T-helper 17 cell (primary cell): Measurements from ENCODE around the gene MS4A7. TPM values are rescaled to one million over a fixed set of nuclear protein-coding genes. Genes with fewer than 3 reads are reported as not detected.

Source experiments
- ATAC-seq: fragments of 150-1000 bp; cut with Tn5 transposase; 2 replicates; pipeline ENCODE4 v1.10.0; 2021; ENCODE audit warnings: mild to moderate bottlenecking, moderate library complexity
- DNase-seq, 3 donors: peaks; one replicate each; pipeline versions ENCODE4 v3.0.0 to v3.0.0-alpha.2; 2020 to 2021
- H3K9me3 ChIP-seq: one replicate; pipeline ENCODE4 v1.7.0; 2013; ENCODE audit warnings: low read length, mild to moderate bottlenecking; ENCODE audit not compliant: control insufficient read depth, poor library complexity, severe bottlenecking
- H3K27ac Mint-ChIP-seq: one replicate; pipeline ENCODE4 v1.8.0; 2022; ENCODE audit warnings: mild to moderate bottlenecking, moderate library complexity, mixed read lengths
- H3K27me3 Mint-ChIP-seq: one replicate; pipeline ENCODE4 v1.8.0; 2022; ENCODE audit warnings: mixed read lengths
- H3K36me3 Mint-ChIP-seq: one replicate; pipeline ENCODE4 v1.8.0; 2022; ENCODE audit warnings: low read depth, mixed read lengths
- H3K4me1 Mint-ChIP-seq: one replicate; pipeline ENCODE4 v1.8.0; 2022; ENCODE audit warnings: mild to moderate bottlenecking, mixed read lengths
- H3K4me3 Mint-ChIP-seq: one replicate; pipeline ENCODE4 v1.8.0; 2022; ENCODE audit warnings: mild to moderate bottlenecking, moderate library complexity, mixed read lengths
- total RNA-seq, 4 donors: library from RNA in 2 of 4; stranded (reverse) in 2 of 4; gene quantifications; one replicate each; pipeline ENCODE4 v1.2.3 and lab custom pipeline; 2022 to 2026

MS4A7 gene, protein sequence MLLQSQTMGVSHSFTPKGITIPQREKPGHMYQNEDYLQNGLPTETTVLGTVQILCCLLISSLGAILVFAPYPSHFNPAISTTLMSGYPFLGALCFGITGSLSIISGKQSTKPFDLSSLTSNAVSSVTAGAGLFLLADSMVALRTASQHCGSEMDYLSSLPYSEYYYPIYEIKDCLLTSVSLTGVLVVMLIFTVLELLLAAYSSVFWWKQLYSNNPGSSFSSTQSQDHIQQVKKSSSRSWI
- total RNA-seq (1 to 10 TPM in 1 of 2 donors, under 1 TPM in 1; 0.21 to 4.7 TPM), total RNA-seq (lab: John Stamatoyannopoulos, UW) (0 to 0.23 reads per million in 2 donors)

DNA sequence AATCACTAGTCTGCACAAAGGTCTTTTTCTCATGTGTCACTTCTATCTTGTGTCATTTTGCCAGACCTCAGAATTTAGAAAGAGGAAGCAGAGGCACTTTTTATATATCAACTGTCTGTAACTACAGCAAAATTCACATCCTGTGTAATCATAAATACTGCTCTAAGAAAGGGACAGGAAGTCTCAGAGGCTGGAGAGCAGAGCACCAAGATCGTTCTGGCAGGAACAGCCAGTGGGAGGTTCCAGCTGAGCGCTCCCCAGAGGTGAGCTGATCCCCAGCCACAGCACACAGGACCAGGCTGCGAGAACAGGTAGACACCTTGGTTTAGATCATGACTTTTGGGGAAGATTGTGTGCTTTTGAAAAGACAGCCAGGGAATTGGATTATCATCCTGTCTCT is at the start of gene MS4A7:
Gene MS4A7 (plus strand): TSS at position 179 of the 400 bp plus-strand sequence. CDS start 4,610 bp downstream, outside the sequence.
- DNase-seq (no peak), ATAC-seq (peak; percentile 74)
- peaks cover 66% of the 10 kb centered on the region for H3K27me3 Mint-ChIP-seq
- H3K9me3 ChIP-seq = no peaks in the 10 kb centered on the region
- no peaks in the 10 kb centered on the region for H3K36me3 Mint-ChIP-seq
- H3K4me1 Mint-ChIP-seq = no peaks in the 10 kb centered on the region
- H3K27ac Mint-ChIP-seq = no peak within 1 kb of the TSS
- peak within 1 kb of the TSS; percentile 46 for H3K4me3 Mint-ChIP-seq

DNA sequence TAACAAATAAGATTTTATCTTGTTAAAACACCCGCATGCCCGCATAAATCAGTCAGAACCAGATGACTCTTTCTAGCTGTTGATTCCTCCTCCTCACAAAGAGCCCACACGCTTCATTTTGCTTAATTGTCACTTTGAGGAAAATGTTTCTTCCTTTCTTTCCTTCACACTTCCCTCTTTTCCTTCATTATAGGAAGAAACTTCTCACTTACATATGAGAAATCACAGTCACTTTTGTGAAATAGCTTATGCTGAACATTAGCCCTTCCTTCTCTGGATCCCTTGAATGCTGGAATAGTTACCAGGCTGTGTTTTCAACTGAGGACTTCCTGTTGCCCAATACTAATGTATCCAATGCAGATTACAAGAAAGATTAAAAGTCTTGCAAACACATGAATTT is 45.5 kb upstream of the MS4A7 start:
- no peak overlapping the region for H3K27ac Mint-ChIP-seq
- no peaks in the 10 kb centered on the region for H3K4me1 Mint-ChIP-seq
- DNase-seq (no peak), ATAC-seq (no peak)
- H3K9me3 ChIP-seq = no peaks in the 10 kb centered on the region
- H3K36me3 Mint-ChIP-seq = peaks cover 2% of the 10 kb centered on the region
- H3K27me3 Mint-ChIP-seq = peaks cover 36% of the 10 kb centered on the region
- H3K4me3 Mint-ChIP-seq = no peak overlapping the region

DNA sequence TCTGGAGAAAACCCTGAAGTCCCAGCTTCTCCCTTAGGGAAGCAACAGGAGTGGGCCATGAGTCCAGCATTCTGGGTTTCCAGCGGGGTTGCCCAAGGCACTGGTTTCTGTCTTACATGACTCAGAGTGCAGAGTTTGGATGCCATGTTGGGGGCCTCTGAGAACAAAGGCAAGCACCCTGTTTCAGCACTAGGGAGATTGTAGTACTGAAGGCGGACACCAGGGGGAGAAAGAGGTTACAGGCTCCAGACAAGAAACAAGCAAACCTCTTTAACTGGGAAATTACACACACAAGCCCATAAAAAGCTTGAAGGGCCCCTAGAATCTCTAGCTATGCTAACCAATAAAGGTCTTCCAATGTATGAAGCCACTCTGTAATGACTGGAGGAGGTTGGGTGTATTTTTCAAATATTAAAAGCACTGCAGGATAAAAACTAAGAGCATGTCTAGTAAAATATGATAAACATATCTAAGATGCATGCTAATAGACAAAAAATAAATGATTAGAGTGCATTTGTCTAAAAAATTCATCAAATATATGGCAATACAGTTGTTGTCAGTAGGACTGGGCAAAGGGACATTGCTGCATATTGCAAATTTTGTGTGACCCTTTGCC is 44.2 kb upstream of the MS4A7 start:
- DNase-seq = peak; percentile 12 to 56 (median 17)
- H3K27me3 Mint-ChIP-seq = peaks cover 48% of the 10 kb centered on the region
- H3K9me3 ChIP-seq = no peaks in the 10 kb centered on the region
- H3K4me3 Mint-ChIP-seq = no peak overlapping the region
- no peaks in the 10 kb centered on the region for H3K4me1 Mint-ChIP-seq
- H3K27ac Mint-ChIP-seq = no peak overlapping the region
- H3K36me3 Mint-ChIP-seq = peaks cover 2% of the 10 kb centered on the region
- ATAC-seq = peak; percentile 76

DNA sequence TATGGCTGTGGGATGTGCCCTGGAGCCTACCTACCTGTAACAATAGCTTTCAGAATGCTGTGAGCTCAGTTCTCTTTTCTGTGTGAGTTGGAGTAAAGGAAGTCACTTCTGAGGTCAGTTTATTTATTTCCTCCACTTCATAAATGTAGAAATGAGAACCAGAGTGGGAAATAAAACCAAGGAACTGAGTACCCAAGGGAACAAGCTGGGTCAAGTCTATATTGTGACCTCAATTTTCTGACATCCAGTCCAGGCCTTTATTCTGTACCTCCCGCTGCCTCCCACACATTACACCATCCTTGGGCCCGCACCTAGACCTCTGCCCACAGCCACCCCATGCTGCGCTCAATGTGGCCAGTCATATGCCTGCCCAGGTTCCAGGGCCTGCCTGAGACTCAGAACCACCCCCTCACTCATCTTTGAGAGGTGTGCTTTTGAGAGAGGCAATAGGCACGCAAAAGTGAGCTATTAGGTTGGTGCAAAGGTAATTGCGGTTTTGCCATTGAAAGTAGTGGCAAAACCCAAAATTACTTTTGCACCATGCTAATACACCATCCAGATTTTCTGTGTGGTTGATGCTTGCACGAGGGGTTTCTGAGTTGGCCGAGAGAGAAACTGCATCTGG is 41.5 kb upstream of the MS4A7 start:
- DNase-seq (no peak), ATAC-seq (no peak)
- Mint-ChIP-seq H3K27ac (no peak overlapping the region), H3K4me1 (no peaks in the 10 kb centered on the region), H3K27me3 (peaks cover 66% of the 10 kb centered on the region), H3K4me3 (no peak overlapping the region), H3K36me3 (peaks cover 2% of the 10 kb centered on the region)
- H3K9me3 ChIP-seq = no peaks in the 10 kb centered on the region

DNA sequence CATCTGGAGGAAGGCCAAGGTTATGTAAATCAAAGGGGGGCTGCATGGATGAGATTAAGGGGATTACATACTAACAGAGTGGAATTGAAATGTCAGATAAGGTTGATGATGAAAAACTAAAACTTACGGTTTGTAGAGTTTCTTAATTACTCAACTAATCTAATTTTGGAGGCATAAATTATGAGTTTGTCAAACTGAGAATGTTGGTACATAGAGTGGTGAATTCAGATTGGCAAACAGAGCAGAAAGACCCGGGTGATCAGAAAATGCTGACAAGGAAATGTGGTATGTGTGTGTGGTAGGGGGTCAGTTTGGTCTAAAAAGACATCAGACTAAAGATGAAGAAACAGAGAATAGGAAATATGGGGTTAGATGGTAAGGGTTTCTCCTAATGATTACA is 40.3 kb upstream of the MS4A7 start:
- H3K36me3 Mint-ChIP-seq = peaks cover 2% of the 10 kb centered on the region
- H3K9me3 ChIP-seq = no peaks in the 10 kb centered on the region
- no peak overlapping the region for H3K27ac Mint-ChIP-seq
- H3K4me1 Mint-ChIP-seq = no peaks in the 10 kb centered on the region
- ATAC-seq = no peak
- no peak overlapping the region for H3K4me3 Mint-ChIP-seq
- no peak for DNase-seq
- peaks cover 66% of the 10 kb centered on the region for H3K27me3 Mint-ChIP-seq

DNA sequence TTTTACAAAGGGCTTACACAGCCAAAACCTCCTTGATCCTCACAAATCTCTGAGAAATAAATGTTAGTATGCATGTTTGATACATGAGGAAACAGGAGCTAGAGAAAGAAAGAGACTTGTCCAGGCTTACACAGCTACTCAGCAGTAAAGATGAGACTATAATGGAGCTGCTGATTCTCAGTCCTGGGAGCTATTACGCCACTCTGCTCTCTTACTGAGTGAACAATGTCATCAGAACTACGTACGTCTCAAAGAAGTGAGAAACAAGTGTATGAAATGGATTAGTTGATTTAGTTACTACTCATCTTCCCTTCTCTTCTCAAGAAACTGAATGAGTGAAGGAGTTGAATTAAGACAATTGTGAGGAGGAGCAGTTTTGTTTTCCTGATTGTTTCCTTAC is 39.0 kb upstream of the MS4A7 start:
- Mint-ChIP-seq H3K27ac (no peak overlapping the region), H3K27me3 (peaks cover 67% of the 10 kb centered on the region), H3K36me3 (peaks cover 2% of the 10 kb centered on the region), H3K4me1 (no peaks in the 10 kb centered on the region), H3K4me3 (no peak overlapping the region)
- no peaks in the 10 kb centered on the region for H3K9me3 ChIP-seq
- DNase-seq (no peak), ATAC-seq (no peak)

DNA sequence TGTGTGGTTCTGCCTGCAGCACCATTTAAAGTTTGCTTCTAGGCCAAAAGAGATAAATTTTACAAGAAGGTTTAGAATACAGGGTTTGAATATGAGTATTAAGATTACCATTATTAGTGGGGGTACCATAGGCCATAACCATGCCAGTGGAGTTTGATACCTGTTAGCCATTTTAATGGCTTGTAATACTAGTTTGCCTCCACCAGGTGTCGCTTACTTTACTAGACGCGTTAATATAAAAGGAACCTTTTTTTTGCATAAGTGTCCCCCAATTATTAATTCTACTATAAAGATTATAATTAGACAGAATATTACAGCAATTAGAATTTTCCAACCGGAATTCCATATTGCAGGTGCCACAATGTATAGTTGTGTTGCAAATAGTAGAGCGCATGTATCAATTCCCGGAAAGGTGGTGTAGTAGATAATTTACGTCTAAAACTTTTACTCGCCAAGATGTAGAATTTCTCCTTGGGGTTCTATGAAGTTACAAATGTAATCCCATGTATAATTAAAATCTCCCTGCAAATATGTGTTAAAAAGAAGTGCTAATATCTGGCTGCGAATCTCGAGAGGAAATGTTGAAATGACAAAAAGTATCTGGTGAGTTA is 35.1 kb upstream of the MS4A7 start:
- DNase-seq = no peak
- H3K9me3 ChIP-seq = no peaks in the 10 kb centered on the region
- H3K36me3 Mint-ChIP-seq = no peaks in the 10 kb centered on the region
- no peak for ATAC-seq
- H3K27ac Mint-ChIP-seq = no peak overlapping the region
- no peaks in the 10 kb centered on the region for H3K4me1 Mint-ChIP-seq
- H3K27me3 Mint-ChIP-seq = peaks cover 70% of the 10 kb centered on the region
- no peak overlapping the region for H3K4me3 Mint-ChIP-seq

DNA sequence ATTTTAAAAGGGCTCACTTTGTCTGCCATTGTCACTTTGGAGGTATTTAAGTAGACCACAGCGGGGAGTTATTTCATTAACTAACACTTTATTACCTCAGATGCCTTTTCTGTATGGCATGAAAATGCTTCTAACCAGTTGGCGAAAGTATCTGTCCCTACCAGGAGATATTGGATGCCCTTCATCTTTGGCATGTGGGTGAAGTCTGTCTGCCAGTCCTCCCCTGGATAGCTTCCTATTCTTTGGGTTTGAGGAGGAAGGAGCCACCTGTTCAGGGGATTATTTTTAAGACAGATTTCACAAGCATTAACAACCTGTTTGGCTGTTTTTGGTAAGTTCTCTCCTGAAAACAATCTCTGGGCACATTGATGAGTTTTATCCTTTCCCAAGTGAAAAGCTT is 34.2 kb upstream of the MS4A7 start:
- DNase-seq (no peak), ATAC-seq (no peak)
- Mint-ChIP-seq H3K27ac (no peak overlapping the region), H3K4me3 (no peak overlapping the region), H3K36me3 (no peaks in the 10 kb centered on the region), H3K27me3 (peaks cover 70% of the 10 kb centered on the region), H3K4me1 (no peaks in the 10 kb centered on the region)
- no peaks in the 10 kb centered on the region for H3K9me3 ChIP-seq

DNA sequence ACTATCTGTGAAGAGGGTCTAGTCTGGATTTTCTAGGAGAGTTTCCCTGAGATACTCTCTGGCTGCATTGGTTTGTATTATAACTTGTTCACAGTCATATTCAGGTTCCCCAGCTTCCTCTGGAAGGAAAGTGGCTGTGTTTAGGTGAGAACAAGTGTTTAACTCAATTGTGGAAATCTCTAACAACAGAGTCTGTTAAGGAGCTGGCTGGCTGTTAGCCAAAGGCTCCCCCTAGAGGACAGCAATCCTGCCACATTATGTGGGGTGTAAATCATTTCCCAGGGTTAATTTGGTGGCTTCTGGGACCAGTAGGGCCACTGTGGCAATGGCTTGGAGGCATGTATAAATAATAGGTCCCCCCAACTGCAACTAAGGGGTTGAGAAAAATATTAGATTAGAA is 32.8 kb upstream of the MS4A7 start:
- no peaks in the 10 kb centered on the region for H3K9me3 ChIP-seq
- H3K27ac Mint-ChIP-seq = no peak overlapping the region
- H3K36me3 Mint-ChIP-seq = no peaks in the 10 kb centered on the region
- no peaks in the 10 kb centered on the region for H3K4me1 Mint-ChIP-seq
- DNase-seq (no peak), ATAC-seq (no peak)
- peaks cover 64% of the 10 kb centered on the region for H3K27me3 Mint-ChIP-seq
- H3K4me3 Mint-ChIP-seq = no peak overlapping the region

DNA sequence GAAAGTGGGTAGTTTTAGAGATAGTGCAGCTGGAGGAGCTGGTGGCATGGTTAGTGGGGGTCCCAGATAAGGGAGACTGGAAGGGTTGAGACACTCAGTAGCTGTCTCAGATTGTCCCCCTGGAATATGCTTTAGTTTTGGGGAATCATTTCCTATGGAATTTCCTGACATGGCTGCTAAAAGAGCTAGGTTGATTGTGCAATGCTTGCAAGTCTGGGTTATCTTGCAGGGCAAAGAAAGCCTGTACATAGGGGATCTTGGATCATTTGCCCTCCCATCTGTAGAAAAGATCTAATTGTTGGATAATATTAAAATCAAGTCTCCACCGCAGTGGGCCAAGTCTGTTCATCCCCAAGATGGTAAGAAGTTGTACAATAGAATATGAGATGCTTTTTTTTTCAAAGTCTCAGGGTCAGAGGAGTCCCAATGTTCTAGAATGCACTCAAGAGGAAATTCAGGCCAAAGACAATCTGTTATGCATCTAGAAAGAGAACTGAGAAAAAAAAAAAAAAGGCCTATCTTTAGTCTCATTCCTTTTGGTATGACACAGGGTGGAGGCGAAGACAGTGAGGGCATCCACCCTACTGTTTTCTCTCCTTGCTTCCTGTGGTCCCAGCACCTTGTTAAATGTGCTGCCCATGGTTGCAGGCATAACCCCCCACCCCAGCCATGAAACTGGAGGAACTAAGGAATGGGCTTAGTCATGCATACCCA is 31.1 kb upstream of the MS4A7 start:
- no peak overlapping the region for H3K27ac Mint-ChIP-seq
- H3K9me3 ChIP-seq = no peaks in the 10 kb centered on the region
- peaks cover 58% of the 10 kb centered on the region for H3K27me3 Mint-ChIP-seq
- DNase-seq (no peak), ATAC-seq (no peak)
- no peaks in the 10 kb centered on the region for H3K36me3 Mint-ChIP-seq
- no peaks in the 10 kb centered on the region for H3K4me1 Mint-ChIP-seq
- no peak overlapping the region for H3K4me3 Mint-ChIP-seq

DNA sequence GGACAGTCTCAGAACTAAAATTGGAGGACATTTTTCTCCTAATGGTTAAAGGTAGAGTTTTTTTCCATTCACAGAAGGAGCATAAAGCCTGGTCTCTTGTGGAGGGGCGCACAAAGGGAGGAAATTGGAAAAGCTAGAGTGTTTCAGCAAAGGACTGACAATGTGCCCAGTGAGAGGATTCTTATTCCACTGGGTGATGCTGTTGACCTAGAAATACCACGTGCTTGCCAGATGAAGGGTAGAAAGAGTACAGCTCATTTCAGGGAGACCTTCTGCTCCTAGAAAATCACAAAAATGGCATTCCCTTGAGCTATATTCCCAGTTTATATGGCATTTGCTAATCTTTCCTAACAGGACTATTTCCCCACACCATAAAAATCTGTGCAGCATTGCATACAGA is 30.2 kb upstream of the MS4A7 start:
- DNase-seq = no peak
- Mint-ChIP-seq H3K27me3 (peaks cover 54% of the 10 kb centered on the region), H3K36me3 (peaks cover 2% of the 10 kb centered on the region), H3K4me3 (no peak overlapping the region), H3K4me1 (no peaks in the 10 kb centered on the region), H3K27ac (no peak overlapping the region)
- ATAC-seq = no peak
- H3K9me3 ChIP-seq = no peaks in the 10 kb centered on the region

DNA sequence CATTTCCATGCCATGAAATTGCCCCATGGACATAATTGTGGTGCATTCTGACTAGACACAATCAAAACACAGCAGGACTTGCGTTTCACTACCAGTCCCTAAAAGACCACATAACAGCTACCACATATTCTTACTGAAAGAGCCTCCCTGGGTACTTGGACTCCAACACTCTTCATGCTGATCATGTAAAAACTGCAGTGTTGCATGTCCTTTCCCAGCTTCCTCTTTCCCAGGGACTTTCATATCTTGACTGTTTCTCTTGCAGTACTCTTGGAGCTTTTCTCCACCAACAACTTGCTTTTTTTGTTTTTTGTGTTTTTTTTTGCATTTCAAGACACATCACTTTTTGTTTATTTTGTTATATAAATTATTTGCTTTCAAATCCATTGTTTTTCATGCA is 28.3 kb upstream of the MS4A7 start:
- peaks cover 50% of the 10 kb centered on the region for H3K27me3 Mint-ChIP-seq
- H3K4me1 Mint-ChIP-seq = no peaks in the 10 kb centered on the region
- H3K4me3 Mint-ChIP-seq = no peak overlapping the region
- DNase-seq = no peak
- H3K36me3 Mint-ChIP-seq = peaks cover 2% of the 10 kb centered on the region
- ATAC-seq = no peak
- no peak overlapping the region for H3K27ac Mint-ChIP-seq
- H3K9me3 ChIP-seq = no peaks in the 10 kb centered on the region

DNA sequence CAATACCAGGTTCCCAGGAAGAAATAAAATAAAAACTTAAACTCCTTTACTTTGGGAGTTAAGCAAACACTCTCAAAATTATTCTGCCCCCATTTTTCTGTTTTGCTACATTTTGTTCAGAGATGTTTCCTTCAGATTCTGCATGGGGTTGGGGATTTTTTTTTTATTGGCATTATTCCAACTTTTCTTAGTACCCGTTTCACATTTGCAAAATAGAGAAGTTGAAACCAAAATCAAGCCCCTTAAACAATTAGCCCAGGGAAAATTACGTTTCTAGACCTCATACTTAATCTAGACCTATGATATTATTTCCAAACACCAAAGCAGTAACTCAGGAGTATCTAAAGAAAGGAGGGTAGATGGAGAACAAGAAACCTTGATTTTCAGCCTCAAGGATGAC is 20.6 kb upstream of the MS4A7 start:
- Mint-ChIP-seq H3K27ac (no peak overlapping the region), H3K4me1 (peaks cover 3% of the 10 kb centered on the region), H3K4me3 (no peak overlapping the region), H3K36me3 (peaks cover 2% of the 10 kb centered on the region), H3K27me3 (peaks cover 44% of the 10 kb centered on the region)
- no peak for DNase-seq
- no peaks in the 10 kb centered on the region for H3K9me3 ChIP-seq
- ATAC-seq = no peak
